GM12872 (cell line): ENCODE data around the gene NUFIP2.

Experiments used
- TF ChIP-seq, protein P1 (sequence below): IDR thresholded peaks from 3 replicates; pipeline ENCODE4 v1.5.1; 2011; ENCODE audit warnings: low read depth, mild to moderate bottlenecking, low read length, moderate library complexity; ENCODE audit not compliant: insufficient read depth

The NUFIP2 gene

DNA sequence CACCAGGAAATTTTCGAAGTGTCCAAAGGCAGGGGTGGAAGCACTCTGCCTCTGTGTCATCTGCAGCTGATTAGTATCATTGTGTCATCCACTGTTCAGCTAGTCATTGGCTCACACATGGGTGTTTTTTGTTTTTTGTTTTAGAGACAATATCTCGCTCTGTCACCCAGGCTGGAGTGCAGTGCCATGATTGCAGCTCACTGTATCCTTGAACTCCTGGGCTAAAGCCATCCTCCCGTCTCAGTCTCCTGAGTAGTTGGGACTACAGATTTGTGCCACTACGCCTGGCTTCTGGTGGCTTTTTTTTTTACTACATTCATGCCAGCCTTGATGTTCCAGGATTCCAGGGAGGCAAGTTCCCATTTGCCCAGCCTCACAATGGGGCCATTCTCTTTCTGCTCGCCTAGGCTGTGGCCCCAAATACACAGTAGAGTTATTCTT, 81.2 kb downstream of the NUFIP2 start:
- TF ChIP-seq, protein P1, sequence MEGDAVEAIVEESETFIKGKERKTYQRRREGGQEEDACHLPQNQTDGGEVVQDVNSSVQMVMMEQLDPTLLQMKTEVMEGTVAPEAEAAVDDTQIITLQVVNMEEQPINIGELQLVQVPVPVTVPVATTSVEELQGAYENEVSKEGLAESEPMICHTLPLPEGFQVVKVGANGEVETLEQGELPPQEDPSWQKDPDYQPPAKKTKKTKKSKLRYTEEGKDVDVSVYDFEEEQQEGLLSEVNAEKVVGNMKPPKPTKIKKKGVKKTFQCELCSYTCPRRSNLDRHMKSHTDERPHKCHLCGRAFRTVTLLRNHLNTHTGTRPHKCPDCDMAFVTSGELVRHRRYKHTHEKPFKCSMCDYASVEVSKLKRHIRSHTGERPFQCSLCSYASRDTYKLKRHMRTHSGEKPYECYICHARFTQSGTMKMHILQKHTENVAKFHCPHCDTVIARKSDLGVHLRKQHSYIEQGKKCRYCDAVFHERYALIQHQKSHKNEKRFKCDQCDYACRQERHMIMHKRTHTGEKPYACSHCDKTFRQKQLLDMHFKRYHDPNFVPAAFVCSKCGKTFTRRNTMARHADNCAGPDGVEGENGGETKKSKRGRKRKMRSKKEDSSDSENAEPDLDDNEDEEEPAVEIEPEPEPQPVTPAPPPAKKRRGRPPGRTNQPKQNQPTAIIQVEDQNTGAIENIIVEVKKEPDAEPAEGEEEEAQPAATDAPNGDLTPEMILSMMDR, result no peak

DNA sequence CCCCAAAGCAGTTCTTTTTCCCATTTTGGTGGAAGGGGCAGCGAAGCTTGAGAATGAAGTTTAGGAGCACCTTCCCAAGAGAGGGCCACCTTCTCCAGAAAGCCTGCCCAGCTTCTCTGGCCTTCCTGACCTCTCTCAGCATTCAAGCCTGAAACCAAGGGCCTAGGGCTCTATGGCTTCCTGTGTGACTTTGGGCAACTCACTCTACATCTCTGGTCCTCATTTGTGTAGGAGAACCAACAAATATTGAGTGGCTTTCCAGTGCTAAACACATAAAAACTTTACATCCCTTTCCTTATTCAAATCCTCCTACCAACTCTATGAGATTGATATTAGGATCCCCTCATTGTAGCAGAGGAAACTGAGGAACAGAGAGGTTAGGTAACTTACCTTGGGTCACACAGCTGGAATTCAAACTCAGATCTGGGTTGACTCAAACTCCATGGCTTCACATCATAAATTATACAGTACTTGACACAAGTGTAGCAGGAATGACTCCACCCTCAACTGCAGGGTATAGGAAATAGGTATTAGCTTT, 81.8 kb downstream of the NUFIP2 start:
- TF ChIP-seq, protein P1, result no peak

DNA sequence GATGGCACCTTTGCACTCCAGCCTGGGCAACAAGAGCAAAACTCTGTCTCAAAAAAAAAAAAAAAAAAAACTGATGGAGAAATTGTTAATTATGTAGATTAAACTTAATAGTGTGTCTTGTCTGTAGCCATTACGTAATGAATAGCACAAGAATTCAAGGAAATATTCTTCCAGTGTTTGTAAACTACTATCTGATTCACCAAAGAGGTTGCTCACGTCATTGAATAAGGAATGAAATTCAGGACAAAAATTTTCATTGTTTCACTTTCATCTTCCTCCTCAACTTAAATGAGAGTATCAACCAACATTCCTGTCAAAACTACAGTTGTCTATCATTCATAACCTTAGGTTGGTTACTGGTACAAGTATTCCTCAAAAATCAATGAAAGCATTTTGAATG, 83.1 kb downstream of the NUFIP2 start:
- TF ChIP-seq, protein P1, result no peak

DNA sequence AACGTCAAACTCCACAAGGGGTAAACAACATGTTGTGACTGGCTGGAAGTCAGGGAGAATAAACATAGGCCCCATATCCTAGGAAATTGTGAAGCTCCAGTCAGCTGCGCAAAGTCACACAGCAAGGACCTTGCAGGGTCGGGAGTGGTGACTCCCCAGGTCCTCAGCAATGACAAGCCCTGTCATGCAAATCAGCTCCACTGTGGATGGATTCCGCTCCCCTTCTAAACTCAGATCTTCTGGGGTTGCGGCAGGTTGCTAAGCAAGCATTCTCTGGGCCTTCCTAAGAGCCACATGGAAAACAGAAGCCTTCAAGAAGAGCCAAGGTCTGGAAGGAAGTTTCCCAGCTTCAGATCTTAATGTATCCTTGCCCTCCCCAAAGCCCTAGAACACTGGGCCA, 84.9 kb downstream of the NUFIP2 start:
- TF ChIP-seq, protein P1, result no peak

DNA sequence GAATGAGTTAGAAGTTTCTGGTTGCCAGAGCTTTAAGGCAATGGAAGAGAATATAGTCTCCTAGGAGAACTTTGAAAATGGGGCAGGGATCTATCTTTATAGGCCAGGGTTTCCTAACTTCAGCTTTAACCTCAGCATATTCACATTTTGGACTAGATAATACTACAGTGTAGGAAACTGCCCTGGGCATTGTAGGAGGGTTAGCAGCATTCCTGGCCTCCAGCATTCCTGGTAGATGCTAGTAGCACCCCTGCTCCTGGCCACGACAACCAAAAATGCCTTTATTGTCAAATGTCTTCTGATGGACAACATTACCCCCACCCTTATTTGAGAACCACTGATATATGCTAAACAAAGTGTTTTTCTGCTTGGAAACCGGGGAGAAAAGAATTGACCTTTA, 86.0 kb downstream of the NUFIP2 start:
- TF ChIP-seq, protein P1, result no peak
